GM12801 (cell line): ENCODE results near the gene ANKRD60.

Experiments
- CTCF ChIP-seq: IDR thresholded peaks from one replicate; pipeline ENCODE4 v1.5.1; 2011; ENCODE audit warnings: control low read depth; ENCODE audit not compliant: insufficient read length; ENCODE audit errors: extremely low read depth

Gene ANKRD60

GRCh38 chr20:58218665-58219341 lies 9.7 kb downstream of the ANKRD60 start:
- TF ChIP-seq CTCF, result no peak

- TF ChIP-seq CTCF, result no peak
These were observed 12.1 kb downstream of the ANKRD60 start for GRCh38 chr20:58216334-58216733.

- TF ChIP-seq CTCF, result no peak
These were observed 13.3 kb downstream of the ANKRD60 start for GRCh38 chr20:58215116-58215515.

GRCh38 chr20:58214310-58214709 lies 14.1 kb downstream of the ANKRD60 start:
- no peak for TF ChIP-seq CTCF

- TF ChIP-seq CTCF, result no peak
These were observed 14.7 kb downstream of the ANKRD60 start for GRCh38 chr20:58213716-58214115.

- no peak for TF ChIP-seq CTCF
These were observed 15.3 kb downstream of the ANKRD60 start for GRCh38 chr20:58213121-58213520.

- TF ChIP-seq CTCF, result no peak
These were observed 15.8 kb downstream of the ANKRD60 start for GRCh38 chr20:58212636-58213035.
